OCI-LY1 (cell line): ENCODE measurements around the gene BMX.

Source experiments
- H2AFZ ChIP-seq: fragments of 200-600 bp; sonication (generic), shearing (Covaris generic); 2 replicates; pipeline ENCODE4 v1.6.0; 2014; ENCODE audit warnings: antibody characterized with exemption, mild to moderate bottlenecking, low read length
- H3F3A ChIP-seq: fragments of 200-600 bp; sonication (generic), shearing (Covaris generic); 2 replicates; pipeline ENCODE4 v1.6.0; 2014; ENCODE audit warnings: mild to moderate bottlenecking, antibody characterized with exemption, low read length, moderate library complexity; ENCODE audit not compliant: insufficient read depth
- H3K27ac ChIP-seq: fragments of 200-600 bp; sonication (generic); 2 replicates; pipeline ENCODE4 v1.5.1; 2014; ENCODE audit warnings: low read length, mixed run types, mild to moderate bottlenecking, low read depth; ENCODE audit not compliant: poor library complexity, severe bottlenecking
- H3K27me3 ChIP-seq: fragments of 200-600 bp; sonication (generic); 2 replicates; pipeline ENCODE4 v1.6.0; 2014; ENCODE audit warnings: antibody characterized with exemption, mild to moderate bottlenecking, low read length, moderate library complexity; ENCODE audit not compliant: insufficient read depth
- H3K36me3 ChIP-seq: fragments of 200-600 bp; sonication (generic); 2 replicates; pipeline ENCODE4 v1.6.1; 2014; ENCODE audit warnings: mild to moderate bottlenecking, antibody characterized with exemption, low read length, moderate library complexity, mixed read lengths; ENCODE audit not compliant: insufficient read depth
- H3K4me1 ChIP-seq: fragments of 200-600 bp; sonication (generic); 2 replicates; pipeline ENCODE4 v1.5.1; 2014; ENCODE audit warnings: mild to moderate bottlenecking, low read length, moderate library complexity; ENCODE audit not compliant: insufficient read depth, severe bottlenecking
- H3K4me2 ChIP-seq: fragments of 200-600 bp; sonication (generic), shearing (Covaris generic); 2 replicates; pipeline ENCODE4 v1.6.1; 2014; ENCODE audit warnings: low read length
- H3K4me3 ChIP-seq: fragments of 200-600 bp; sonication (generic); 2 replicates; pipeline ENCODE4 v1.5.1; 2014; ENCODE audit warnings: low read length, low read depth, mild to moderate bottlenecking, mixed read lengths; ENCODE audit not compliant: poor library complexity, severe bottlenecking
- H3K79me2 ChIP-seq: fragments of 200-600 bp; shearing (Covaris generic); 2 replicates; pipeline ENCODE4 v1.6.1; 2016; ENCODE audit warnings: mixed run types, low read length, mixed read lengths; ENCODE audit not compliant: insufficient read depth
- H3K9ac ChIP-seq: fragments of 200-600 bp; sonication (generic), shearing (Covaris generic); 2 replicates; pipeline ENCODE4 v1.6.1; 2014; ENCODE audit warnings: mild to moderate bottlenecking, low read length, mixed read lengths
- H3K9me2 ChIP-seq: fragments of 200-600 bp; sonication (generic), shearing (Covaris generic); 2 replicates; pipeline ENCODE4 v1.6.1; 2014; ENCODE audit warnings: low read depth, mild to moderate bottlenecking, low read length, mixed read lengths
- H3K9me3 ChIP-seq: fragments of 200-600 bp; shearing (Covaris generic); 2 replicates; pipeline ENCODE4 v1.6.1; 2014; ENCODE audit warnings: low read length, mixed read lengths
- H4K20me1 ChIP-seq: fragments of 200-600 bp; sonication (generic), shearing (Covaris generic); 2 replicates; pipeline ENCODE4 v1.6.0; 2016; ENCODE audit warnings: mild to moderate bottlenecking, low read length; ENCODE audit not compliant: insufficient read depth
- EZH2 ChIP-seq: fragments of 200-600 bp; sonication (generic), shearing (Covaris generic); IDR thresholded peaks from 2 replicates; pipeline ENCODE4 v1.8.0; 2017; ENCODE audit warnings: borderline replicate concordance, mixed run types, mild to moderate bottlenecking, antibody characterized with exemption, low read length, moderate library complexity, mixed read lengths
- TF ChIP-seq, protein P1 (sequence below): fragments of 200-600 bp; sonication (generic), shearing (Covaris generic); IDR thresholded peaks from 2 replicates; pipeline ENCODE4 v1.5.1; 2017; ENCODE audit warnings: mild to moderate bottlenecking, antibody characterized with exemption, low read length, moderate library complexity, mixed read lengths

The BMX gene

DNA sequence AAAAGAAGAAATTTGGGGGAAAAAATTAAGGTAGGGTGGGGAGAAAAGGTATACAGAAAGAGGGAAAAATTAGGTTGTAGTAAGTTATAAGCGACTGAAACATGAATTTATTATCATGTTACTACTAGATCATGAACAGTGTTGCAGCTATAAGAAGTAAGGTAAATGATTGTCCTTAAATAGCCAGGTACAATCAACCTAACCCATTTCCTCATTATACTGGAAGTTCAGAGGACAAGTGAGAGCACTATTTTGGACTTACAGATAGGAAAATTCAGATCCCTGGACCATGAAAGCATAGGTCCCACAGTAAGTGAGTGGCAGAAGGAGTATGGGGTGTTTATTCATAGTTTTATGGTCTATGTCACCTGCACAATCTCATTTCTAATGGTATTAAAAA is 31.0 kb upstream of the BMX start:
- Histone ChIP-seq H3K9me2 (no peaks in the 10 kb centered on the region), H3K9me3 (no peaks in the 10 kb centered on the region)

DNA sequence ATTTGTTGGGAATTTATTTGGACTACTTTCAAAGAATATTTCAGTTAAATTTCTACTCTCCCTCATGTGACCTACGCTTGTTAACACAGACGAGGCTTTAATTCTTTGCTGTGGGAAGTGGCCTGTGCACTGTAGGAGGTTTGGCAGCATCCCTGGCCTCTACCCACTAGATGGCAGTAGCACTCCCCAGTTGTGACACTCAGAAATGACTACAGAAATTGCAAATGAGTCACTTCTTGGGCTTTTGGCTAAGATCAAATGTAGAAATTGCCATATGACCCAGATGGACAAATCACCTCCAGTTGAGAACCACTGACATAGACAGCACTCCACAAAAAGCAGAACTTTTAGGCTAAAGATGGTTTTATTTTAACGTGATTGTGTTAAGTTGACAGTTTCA is 29.6 kb upstream of the BMX start:
- Histone ChIP-seq H3K9me3 (no peaks in the 10 kb centered on the region), H3K4me2 (no peak overlapping the region)
- TF ChIP-seq EZH2, result no peak
- TF ChIP-seq, protein P1, sequence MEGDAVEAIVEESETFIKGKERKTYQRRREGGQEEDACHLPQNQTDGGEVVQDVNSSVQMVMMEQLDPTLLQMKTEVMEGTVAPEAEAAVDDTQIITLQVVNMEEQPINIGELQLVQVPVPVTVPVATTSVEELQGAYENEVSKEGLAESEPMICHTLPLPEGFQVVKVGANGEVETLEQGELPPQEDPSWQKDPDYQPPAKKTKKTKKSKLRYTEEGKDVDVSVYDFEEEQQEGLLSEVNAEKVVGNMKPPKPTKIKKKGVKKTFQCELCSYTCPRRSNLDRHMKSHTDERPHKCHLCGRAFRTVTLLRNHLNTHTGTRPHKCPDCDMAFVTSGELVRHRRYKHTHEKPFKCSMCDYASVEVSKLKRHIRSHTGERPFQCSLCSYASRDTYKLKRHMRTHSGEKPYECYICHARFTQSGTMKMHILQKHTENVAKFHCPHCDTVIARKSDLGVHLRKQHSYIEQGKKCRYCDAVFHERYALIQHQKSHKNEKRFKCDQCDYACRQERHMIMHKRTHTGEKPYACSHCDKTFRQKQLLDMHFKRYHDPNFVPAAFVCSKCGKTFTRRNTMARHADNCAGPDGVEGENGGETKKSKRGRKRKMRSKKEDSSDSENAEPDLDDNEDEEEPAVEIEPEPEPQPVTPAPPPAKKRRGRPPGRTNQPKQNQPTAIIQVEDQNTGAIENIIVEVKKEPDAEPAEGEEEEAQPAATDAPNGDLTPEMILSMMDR, result peak; percentile 61; the same call in 1 of the 2 replicates

More for the DNA sequence above, 31.0 kb upstream of the BMX start:
- TF ChIP-seq EZH2, result no peak
- TF ChIP-seq, protein P1, result no peak
- Histone ChIP-seq H3K79me2 (no peaks in the 10 kb centered on the region), H3K4me2 (no peak overlapping the region), H3K9ac (no peak overlapping the region), H3K4me1 (no peaks in the 10 kb centered on the region), H2AFZ (no peak overlapping the region), H3K4me3 (no peak overlapping the region), H3K27me3 (no peaks in the 10 kb centered on the region), H3K36me3 (no peaks in the 10 kb centered on the region), H4K20me1 (no peaks in the 10 kb centered on the region), H3K27ac (no peak overlapping the region), H3F3A (no peaks in the 10 kb centered on the region)

DNA sequence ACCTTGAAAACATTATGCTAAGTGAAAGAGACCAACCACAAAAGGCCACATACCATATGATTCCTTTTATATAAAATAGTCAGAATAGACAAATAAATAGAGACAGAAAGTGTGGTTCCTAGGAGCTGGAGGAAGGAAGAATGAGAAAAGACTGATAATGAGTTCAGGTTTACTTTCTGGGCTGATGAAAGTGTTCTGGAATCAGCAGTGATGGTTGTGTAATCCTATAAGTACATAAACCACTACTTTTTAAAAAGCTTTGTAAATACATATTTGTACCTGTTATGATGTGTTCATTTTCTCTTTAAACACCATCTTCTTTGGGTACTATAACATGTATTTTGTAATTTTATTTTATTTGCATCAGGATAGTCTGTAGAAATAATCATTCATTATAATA is 28.1 kb upstream of the BMX start:
- Histone ChIP-seq H3K9me2 (no peaks in the 10 kb centered on the region), H3F3A (no peaks in the 10 kb centered on the region), H2AFZ (no peak overlapping the region), H3K4me2 (no peak overlapping the region), H3K27me3 (no peaks in the 10 kb centered on the region), H4K20me1 (no peaks in the 10 kb centered on the region), H3K36me3 (no peaks in the 10 kb centered on the region), H3K9me3 (no peaks in the 10 kb centered on the region), H3K9ac (no peak overlapping the region), H3K4me3 (no peak overlapping the region), H3K79me2 (no peaks in the 10 kb centered on the region), H3K4me1 (no peaks in the 10 kb centered on the region), H3K27ac (no peak overlapping the region)
- TF ChIP-seq, protein P1, result no peak
- TF ChIP-seq EZH2, result no peak

More for the DNA sequence above, 29.6 kb upstream of the BMX start:
- Histone ChIP-seq H3K27me3 (no peaks in the 10 kb centered on the region), H3K79me2 (no peaks in the 10 kb centered on the region), H4K20me1 (no peaks in the 10 kb centered on the region), H2AFZ (no peak overlapping the region), H3K4me1 (no peaks in the 10 kb centered on the region), H3K9me2 (no peaks in the 10 kb centered on the region), H3K36me3 (no peaks in the 10 kb centered on the region), H3K9ac (no peak overlapping the region), H3K27ac (no peak overlapping the region), H3F3A (no peaks in the 10 kb centered on the region), H3K4me3 (no peak overlapping the region)
